Astrocyte (in vitro differentiated cells and primary cell): ENCODE results near the gene HNRNPF. TPM values are rescaled to one million over a fixed set of nuclear protein-coding genes. Genes with fewer than 3 reads are reported as not detected.

ENCODE experiments used
- DNase-seq: peaks from one replicate; pipeline ENCODE4 v3.0.0-alpha.2; 2010; ENCODE audit warnings: low read depth
- FAIRE-seq: peaks from 2 replicates; lab custom pipeline; 2011; peaks lifted over from hg19 to GRCh38; lab: Jason Lieb, UNC
- H2AFZ ChIP-seq: 2 replicates; pipeline ENCODE4 v1.6.0; 2012; ENCODE audit warnings: low read depth, low read length, inconsistent platforms
- H3K27ac ChIP-seq: 2 replicates; pipeline ENCODE4 v1.5.1; 2011; ENCODE audit warnings: low read depth, low read length, inconsistent platforms
- H3K27me3 ChIP-seq: 2 replicates; pipeline ENCODE4 v1.6.0; 2011; ENCODE audit warnings: low read length, inconsistent platforms; ENCODE audit not compliant: insufficient read depth
- H3K36me3 ChIP-seq: 2 replicates; pipeline ENCODE4 v1.5.1; 2011; ENCODE audit warnings: low read length, inconsistent platforms; ENCODE audit not compliant: insufficient read depth
- H3K4me1 ChIP-seq: 2 replicates; pipeline ENCODE4 v1.5.1; 2011; ENCODE audit warnings: low read length, inconsistent platforms; ENCODE audit not compliant: insufficient read depth
- H3K4me2 ChIP-seq: 2 replicates; pipeline ENCODE4 v1.6.0; 2012; ENCODE audit warnings: low read length, inconsistent platforms
- H3K4me3 ChIP-seq: 2 replicates; pipeline ENCODE4 v1.5.1; 2011; ENCODE audit warnings: low read depth, mild to moderate bottlenecking, low read length, inconsistent platforms; ENCODE audit not compliant: insufficient read depth
- H3K79me2 ChIP-seq: 2 replicates; pipeline ENCODE4 v1.6.0; 2012; ENCODE audit warnings: mild to moderate bottlenecking, low read length, inconsistent platforms; ENCODE audit not compliant: insufficient read depth
- H3K9ac ChIP-seq: 2 replicates; pipeline ENCODE4 v1.6.0; 2012; ENCODE audit warnings: mild to moderate bottlenecking, low read length, inconsistent platforms
- H3K9me3 ChIP-seq: 2 replicates; pipeline ENCODE4 v1.5.1; 2012; ENCODE audit warnings: low read depth, mild to moderate bottlenecking, low read length, inconsistent platforms; ENCODE audit not compliant: insufficient read depth
- H4K20me1 ChIP-seq: 2 replicates; pipeline ENCODE4 v1.6.0; 2012; ENCODE audit warnings: low read length, inconsistent platforms; ENCODE audit not compliant: insufficient read depth
- H3K27ac Mint-ChIP-seq: one replicate; pipeline ENCODE4 v1.8.0; 2021; ENCODE audit warnings: mild to moderate bottlenecking, mixed read lengths; ENCODE audit not compliant: unreplicated experiment
- H3K27me3 Mint-ChIP-seq: one replicate; pipeline ENCODE4 v1.8.0; 2021; ENCODE audit warnings: low read depth, mixed read lengths; ENCODE audit not compliant: unreplicated experiment
- H3K36me3 Mint-ChIP-seq: one replicate; pipeline ENCODE4 v1.8.0; 2021; ENCODE audit warnings: low read depth, mixed read lengths; ENCODE audit not compliant: unreplicated experiment
- H3K4me1 Mint-ChIP-seq: one replicate; pipeline ENCODE4 v1.8.0; 2021; ENCODE audit warnings: low read depth, mixed read lengths; ENCODE audit not compliant: unreplicated experiment
- H3K4me3 Mint-ChIP-seq: one replicate; pipeline ENCODE4 v1.8.0; 2021; ENCODE audit warnings: mild to moderate bottlenecking, moderate library complexity, mixed read lengths; ENCODE audit not compliant: unreplicated experiment
- H3K9me3 Mint-ChIP-seq: one replicate; pipeline ENCODE4 v1.8.0; 2021; ENCODE audit warnings: mild to moderate bottlenecking, mixed read lengths; ENCODE audit not compliant: unreplicated experiment
- CTCF ChIP-seq: IDR thresholded peaks from 2 replicates; pipeline ENCODE4 v1.5.1; 2011; ENCODE audit warnings: low read depth, mild to moderate bottlenecking, inconsistent platforms, low read length, moderate library complexity; ENCODE audit not compliant: insufficient read depth
- EZH2 ChIP-seq: IDR thresholded peaks from 2 replicates; pipeline ENCODE4 v1.6.1; 2012; ENCODE audit warnings: mild to moderate bottlenecking, low read length, inconsistent platforms; ENCODE audit not compliant: insufficient read depth
- total RNA-seq: library from RNA; stranded (reverse); gene quantifications from 2 replicates; pipeline ENCODE4 v1.2.1, GENCODE V29; 2021

The HNRNPF gene
- total RNA-seq, 1 donor from 2014 or later: 151 TPM

DNA sequence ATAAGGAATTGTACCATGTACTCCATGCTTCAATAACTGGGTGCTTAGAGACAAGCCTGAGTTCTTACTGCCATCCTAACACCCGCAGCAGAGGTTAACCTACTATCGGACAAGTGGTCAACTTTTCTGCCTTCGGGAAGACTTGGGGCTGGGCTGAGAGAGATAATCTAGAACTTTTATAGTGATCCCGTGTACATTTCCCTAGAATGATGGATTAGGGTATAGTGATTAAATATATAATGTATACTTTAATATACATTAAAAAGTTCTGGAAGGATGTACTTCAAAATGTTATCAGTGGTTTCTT, 12.2 kb upstream of the HNRNPF start:
- no peaks in the 10 kb centered on the region for H3K9me3 Mint-ChIP-seq
- no peak overlapping the region for H3K27ac Mint-ChIP-seq
- no peak for DNase-seq
- Histone ChIP-seq H3K4me3 (peak overlapping the region; percentile 53), H2AFZ (peak overlapping the region; percentile 91), H3K36me3 (no peaks in the 10 kb centered on the region), H3K27ac (peak overlapping the region; percentile 70), H3K27me3 (no peaks in the 10 kb centered on the region), H3K79me2 (no peaks in the 10 kb centered on the region), H4K20me1 (no peaks in the 10 kb centered on the region), H3K4me1 (peaks cover 5% of the 10 kb centered on the region), H3K9me3 (no peaks in the 10 kb centered on the region), H3K4me2 (peak overlapping the region; percentile 92), H3K9ac (peak overlapping the region; percentile 76)
- peak overlapping the region; percentile 84 for H3K4me3 Mint-ChIP-seq
- no peaks in the 10 kb centered on the region for H3K4me1 Mint-ChIP-seq
- no peaks in the 10 kb centered on the region for H3K36me3 Mint-ChIP-seq
- no peaks in the 10 kb centered on the region for H3K27me3 Mint-ChIP-seq
- TF ChIP-seq CTCF (no peak), EZH2 (no peak)
- no peak for FAIRE-seq

DNA sequence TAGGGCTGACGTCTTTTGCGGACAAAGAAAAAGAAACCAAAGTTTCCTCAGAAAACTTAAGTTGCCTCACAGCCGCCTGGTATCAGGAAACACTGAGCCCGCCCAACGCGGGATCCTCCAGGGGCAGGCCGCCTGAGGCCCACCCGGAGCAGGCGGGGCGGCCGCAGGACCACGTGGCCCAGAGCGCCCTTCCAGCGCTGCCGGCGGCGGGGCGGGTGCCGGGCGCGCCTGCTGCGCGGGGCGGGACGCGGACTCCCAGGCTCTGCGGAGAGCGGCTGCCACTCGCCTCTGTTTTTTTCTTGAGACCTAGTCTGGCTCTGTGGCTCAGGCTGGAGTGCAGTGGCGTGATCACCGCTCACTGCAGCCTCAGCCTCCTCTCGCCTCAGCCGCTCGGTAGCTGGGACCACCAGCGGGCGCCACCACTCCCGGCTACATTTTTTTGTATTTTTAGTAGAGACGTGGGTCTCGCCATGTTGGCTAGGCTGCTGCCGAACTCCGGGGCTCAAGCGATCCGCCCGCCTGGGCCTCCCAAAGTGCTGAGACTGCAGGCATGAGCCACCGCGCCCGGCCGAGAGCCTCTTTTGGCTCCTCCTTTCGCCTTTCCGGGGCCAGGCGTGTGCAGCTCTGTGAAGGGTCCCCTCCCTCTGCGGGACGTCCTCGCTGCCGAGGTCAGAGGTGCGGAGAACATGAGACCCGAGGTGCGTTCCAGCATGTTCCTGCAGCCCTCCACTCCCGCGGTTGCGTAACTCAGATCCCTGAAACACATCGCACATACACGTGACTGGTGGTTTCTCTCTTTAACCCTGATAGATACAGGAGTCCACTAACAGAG, 11.6 kb upstream of the HNRNPF start:
- H3K4me1 Mint-ChIP-seq: no peaks in the 10 kb centered on the region
- Histone ChIP-seq H3K4me3 (peak overlapping the region; percentile 53), H4K20me1 (no peaks in the 10 kb centered on the region), H3K9ac (peak overlapping the region; percentile 76), H3K4me2 (peak overlapping the region; percentile 92), H3K36me3 (no peaks in the 10 kb centered on the region), H3K9me3 (no peaks in the 10 kb centered on the region), H3K4me1 (peaks cover 5% of the 10 kb centered on the region), H2AFZ (peak overlapping the region; percentile 91), H3K27ac (peak overlapping the region; percentile 70), H3K27me3 (no peaks in the 10 kb centered on the region), H3K79me2 (no peaks in the 10 kb centered on the region)
- no peaks in the 10 kb centered on the region for H3K9me3 Mint-ChIP-seq
- FAIRE-seq: no peak
- H3K36me3 Mint-ChIP-seq: no peaks in the 10 kb centered on the region
- no peaks in the 10 kb centered on the region for H3K27me3 Mint-ChIP-seq
- peak overlapping the region; percentile 84 for H3K4me3 Mint-ChIP-seq
- peak; percentile 68 for DNase-seq
- TF ChIP-seq EZH2 (no peak), CTCF (no peak)
- H3K27ac Mint-ChIP-seq: peak overlapping the region; percentile 77

DNA sequence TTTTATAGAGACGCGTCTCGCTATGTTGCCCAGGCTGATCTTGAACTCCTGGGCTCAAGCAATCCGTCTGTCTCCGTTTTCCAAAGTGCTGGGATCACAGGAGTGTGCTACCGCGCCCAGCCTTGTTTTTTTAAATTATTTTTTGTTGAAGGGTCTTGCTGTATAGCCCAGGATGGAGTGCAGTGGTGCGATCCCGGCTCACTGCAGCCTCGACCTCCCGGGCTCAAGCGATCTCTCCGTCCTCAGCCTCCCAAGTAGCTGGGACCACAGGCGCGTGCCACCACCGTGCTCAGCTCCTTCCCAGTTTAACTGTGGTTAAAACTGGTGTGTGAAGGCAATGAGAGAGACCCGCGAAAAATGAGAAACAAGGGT, 11.0 kb upstream of the HNRNPF start:
- H3K27me3 Mint-ChIP-seq: no peaks in the 10 kb centered on the region
- Histone ChIP-seq H3K36me3 (no peaks in the 10 kb centered on the region), H3K4me1 (peaks cover 5% of the 10 kb centered on the region), H3K9ac (peak overlapping the region; percentile 76), H3K4me3 (peak overlapping the region; percentile 53), H4K20me1 (no peaks in the 10 kb centered on the region), H3K9me3 (no peaks in the 10 kb centered on the region), H3K4me2 (peak overlapping the region; percentile 92), H3K27me3 (no peaks in the 10 kb centered on the region), H2AFZ (peak overlapping the region; percentile 91), H3K27ac (peak overlapping the region; percentile 70), H3K79me2 (no peaks in the 10 kb centered on the region)
- H3K4me1 Mint-ChIP-seq: no peaks in the 10 kb centered on the region
- DNase-seq (no peak), FAIRE-seq (no peak)
- H3K27ac Mint-ChIP-seq: no peak overlapping the region
- no peaks in the 10 kb centered on the region for H3K9me3 Mint-ChIP-seq
- H3K36me3 Mint-ChIP-seq: no peaks in the 10 kb centered on the region
- peak overlapping the region; percentile 2 for H3K4me3 Mint-ChIP-seq
- no peak for TF ChIP-seq CTCF
- TF ChIP-seq EZH2: no peak
